GM19467 (cell line): ENCODE measurements around the gene MCU.
"Not testable (repeated sequence)": the region's sequence is repeated elsewhere in the genome, so short reads cannot be mapped to it uniquely, and the experiment has no call there.

Experiments used
- ATAC-seq: cut with Tn5 transposase; IDR thresholded peaks from one replicate; pipeline ENCODE4 v1.9.1; 2021; ENCODE audit warnings: mild to moderate bottlenecking, moderate library complexity; ENCODE audit not compliant: unreplicated experiment

MCU gene

GRCh38 chr10:72691863-72692743 lies at the start of gene MCU:
Gene MCU, plus strand, starts transcription at chr10:72692143. Its CDS starts 9 bp downstream, at chr10:72692152.
- peak; percentile 78 for ATAC-seq

GRCh38 chr10:72642318-72642717 lies 49.6 kb upstream of the MCU start:
- ATAC-seq: no peak

GRCh38 chr10:72645263-72645858 lies 46.6 kb upstream of the MCU start:
- ATAC-seq: no peak

DNA sequence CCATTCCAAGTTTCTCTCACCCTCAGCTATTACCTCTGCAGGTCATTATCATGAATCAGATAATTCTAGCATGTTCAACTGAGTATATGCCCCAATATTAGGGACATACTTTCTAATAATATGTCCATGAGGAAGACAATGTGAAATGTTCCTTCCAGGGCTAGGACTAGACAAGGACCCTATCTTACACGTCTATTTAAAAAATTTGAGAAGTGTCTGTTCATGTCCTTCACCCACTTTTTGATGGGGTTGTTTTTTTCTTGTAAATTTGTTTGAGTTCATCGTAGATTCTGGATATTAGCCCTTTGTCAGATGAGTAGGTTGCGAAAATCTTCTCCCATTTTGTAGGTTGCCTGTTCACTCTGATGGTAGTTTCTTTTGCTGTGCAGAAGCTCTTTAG lies 45.0 kb upstream of the MCU start:
- ATAC-seq: not testable (repeated sequence)

DNA sequence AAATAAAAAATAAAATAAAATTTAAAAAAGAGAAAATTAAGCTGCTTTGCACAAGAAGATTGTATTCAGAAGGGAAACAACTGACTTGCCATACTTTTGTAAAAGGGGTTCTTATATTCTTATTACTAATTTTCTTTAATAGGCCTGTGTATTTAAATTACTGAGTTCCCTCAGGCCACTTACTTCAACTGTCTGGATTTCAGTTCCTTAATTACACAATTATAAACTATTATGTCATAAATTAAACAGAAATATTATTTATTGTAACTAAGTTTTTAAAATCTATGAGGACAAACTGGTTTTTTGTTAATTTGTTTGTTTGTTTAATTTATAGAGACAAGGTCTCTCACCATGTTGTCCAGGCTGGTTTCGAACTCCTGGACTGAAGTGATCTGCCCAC lies 43.6 kb upstream of the MCU start:
- no peak for ATAC-seq

DNA sequence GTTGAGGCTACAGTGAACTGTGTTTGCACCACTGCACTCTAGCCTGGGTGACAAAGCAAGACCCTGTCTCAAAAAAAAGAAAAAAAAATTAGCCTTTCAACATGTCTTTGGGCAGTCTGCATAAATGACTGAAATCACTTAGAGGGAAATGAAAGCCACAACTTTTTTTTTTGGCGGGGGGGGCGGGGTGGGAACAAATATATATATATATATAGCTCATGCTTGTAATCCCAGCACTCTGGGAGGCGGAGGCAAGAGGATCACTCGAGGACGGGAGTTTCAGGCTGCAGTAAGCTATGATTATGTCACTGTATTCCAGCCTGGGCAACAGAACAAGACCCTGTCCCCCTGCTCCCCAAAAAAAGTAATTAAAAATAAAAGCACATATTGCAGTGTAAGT lies 42.7 kb upstream of the MCU start:
- no peak for ATAC-seq

GRCh38 chr10:72653383-72654096 lies 38.4 kb upstream of the MCU start:
- no peak for ATAC-seq

DNA sequence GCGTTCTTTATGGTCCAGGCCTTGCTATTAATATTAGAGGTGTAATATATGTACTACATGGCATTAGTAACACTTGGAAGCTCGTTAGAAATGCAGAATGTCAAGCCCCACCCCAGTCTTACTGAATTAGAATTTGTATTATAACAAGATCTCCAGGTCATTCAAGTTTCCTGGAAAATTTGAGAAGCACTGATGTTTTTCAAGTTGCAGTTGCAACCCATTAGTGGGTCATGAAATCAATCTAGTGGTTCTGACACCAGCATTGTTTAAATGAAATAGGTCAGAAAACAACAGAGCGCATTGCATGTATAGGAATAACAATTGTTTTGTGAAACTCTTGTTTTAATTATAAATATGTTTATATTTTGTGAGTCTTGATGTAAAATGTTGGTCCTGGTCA lies 37.2 kb upstream of the MCU start:
- ATAC-seq: no peak

DNA sequence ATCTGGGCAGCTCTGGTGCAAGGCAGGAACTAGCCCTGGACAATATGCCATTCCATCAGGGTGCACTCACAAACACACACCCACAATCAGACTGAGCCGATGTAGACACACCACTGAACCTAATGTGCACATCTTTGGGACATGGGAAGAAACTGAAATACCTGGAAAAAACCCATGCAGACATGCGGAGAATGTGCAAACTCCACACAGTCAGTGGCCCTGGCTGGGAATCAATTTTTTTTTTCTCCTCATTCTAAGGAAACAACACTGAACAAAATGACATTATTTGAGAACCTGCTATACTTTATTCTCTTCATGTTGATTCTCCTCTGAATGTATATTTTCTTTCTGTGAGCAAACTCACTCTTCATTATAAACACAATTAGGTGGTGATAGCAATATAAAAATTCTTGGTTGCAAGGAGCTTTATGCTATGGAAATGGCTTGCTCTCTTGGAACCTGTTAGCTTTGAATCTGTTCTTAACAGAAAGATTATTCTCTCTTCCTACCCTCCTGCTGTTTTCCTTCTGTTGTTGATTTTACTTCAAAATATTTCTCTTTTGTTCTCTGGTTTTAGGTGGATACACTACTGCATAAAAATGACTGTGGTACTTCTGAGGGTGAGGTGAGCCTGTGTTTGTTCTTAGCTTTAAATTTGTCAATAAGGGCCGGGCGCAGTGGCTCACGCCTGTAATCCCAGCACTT lies 33.1 kb upstream of the MCU start:
- ATAC-seq: no peak

DNA sequence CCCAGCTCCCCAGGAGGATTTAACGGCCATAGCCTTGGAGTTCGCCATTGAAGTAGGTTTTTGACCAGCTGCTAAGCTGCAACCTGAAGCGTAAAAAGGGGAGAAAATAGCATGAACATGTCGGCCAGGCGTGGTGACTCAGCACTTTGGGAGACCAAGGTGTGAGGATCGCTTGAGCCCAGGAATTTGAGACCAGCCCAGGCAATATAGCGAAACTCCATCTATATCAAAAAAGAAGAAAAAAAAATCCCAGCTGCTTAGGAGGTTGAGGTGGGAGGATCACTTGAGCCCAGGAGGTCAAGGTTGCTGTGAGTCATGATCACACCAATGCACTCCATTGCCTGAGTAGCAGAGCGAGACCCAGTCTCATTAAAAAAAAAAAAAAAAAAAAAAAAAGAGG lies 32.2 kb upstream of the MCU start:
- ATAC-seq: no peak

DNA sequence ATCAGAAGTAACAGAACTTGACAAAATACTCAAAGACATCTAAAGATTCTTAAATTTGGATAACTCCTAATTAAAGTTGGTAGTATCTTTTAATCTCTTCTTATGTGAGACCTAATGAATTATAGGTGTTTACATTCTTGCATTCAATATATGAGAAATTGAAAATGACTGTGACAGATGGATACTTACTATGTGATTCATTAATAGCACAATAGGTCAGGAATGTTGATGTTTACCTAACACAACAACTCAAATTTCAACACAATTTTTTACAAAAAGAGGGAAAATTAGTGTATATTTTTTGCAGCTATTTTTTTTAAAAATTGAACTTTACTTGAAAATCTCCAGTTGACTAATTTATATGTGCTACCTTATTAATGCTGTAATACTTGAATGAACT lies 31.7 kb upstream of the MCU start:
- ATAC-seq: no peak

DNA sequence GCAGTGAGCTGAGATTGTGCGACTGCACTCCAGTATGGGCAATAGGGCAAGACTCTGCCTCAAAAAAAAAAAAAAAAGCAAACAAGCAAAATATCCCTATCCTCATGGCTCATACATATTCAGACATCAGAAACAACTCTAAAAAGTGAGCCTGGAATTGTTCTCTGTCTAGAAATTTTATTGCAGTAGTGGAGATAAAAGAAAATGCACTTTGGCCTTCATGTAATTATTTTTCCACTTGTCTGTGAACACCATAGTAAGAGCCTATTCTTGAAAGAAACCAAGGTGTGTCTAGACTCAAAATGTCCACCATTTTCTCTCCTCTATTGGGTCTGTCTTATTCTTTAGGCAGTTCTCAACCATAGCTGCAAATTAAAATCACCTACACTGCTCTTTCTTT lies 30.5 kb upstream of the MCU start:
- ATAC-seq: no peak

DNA sequence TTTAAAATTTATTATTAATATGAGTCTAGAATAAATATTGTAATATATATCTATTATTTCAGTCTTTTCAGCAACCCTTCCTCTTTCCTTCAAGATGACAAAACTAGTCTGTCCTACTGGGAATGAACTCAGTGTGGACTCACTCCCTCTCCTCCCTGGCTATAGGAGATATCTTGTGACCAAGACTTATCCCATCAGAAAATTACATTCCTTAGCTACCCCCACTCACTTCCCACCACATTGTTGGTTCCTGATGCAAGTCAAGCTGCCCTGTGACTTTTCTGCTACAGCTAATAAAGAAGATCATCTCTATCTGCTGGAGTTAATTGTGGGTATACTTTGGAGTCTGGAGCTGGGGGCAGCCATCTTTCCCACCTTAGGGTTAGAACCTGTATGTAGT lies 28.0 kb upstream of the MCU start:
- no peak for ATAC-seq

DNA sequence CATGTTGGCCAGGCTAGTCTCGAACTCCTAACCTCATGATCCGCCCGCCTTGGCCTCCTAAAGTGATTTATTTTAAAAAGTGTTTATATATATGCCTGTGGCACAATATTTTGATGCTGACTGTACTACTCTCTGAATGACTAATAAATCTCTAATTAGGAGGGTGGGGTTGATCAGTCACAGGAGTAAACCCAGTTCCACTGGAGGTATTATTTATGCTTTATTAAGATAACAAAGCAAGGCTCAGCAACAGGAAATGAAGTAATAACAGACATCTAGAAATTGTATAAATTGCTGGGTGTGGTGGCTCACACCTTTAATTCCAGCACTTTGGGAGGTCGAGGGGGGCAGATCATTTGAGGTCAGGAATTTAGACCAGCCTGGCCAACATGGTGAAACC lies 26.0 kb upstream of the MCU start:
- ATAC-seq: no peak

DNA sequence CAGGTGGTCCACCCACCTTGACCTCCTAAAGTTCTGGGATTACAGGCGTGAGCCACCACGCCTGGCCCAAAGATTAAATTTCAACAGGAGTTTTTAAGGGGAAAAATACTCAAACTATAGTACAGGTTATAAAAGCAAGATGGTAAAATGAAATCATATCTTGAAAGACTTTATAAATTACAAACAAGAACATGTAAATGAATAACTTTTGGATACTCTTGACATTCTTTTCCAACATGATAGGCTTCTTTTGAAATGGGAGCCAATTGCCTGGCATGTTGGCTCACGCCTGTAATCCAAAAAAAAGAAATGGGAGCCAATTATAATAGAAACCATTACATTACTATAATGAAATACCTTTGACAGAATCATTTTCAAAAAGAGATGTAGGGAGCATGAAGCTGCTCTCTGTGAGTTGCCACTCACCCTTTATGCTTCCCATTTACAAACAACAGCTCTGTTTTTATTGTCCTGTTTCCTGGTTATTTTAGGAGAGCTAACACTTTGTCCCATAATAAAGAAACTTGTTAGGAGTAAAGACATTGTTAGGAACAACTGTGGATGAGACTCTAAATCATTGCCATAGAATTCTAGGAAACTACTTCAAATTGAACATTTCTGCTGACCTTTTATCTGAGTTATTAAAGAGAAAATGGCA lies 24.6 kb upstream of the MCU start:
- ATAC-seq: no peak

DNA sequence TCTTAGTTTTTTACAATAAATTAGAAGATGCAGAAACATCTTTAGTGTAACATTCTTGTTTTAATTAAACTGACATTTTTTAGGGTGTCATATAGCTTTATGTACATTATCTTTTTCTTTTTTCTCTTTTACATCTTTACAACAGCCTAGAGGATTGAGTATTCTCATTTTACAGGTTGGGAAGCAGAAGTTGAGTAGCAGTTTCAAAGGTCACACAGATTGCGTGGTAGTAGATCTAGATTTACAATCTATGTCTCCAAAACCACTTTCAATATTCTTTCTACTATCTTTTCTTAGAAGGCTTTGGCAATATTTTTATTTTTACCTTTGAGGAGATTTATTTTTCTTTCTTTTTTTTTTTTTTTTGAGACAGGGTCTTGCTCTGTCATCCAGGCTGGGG lies 18.7 kb upstream of the MCU start:
- ATAC-seq: no peak

GRCh38 chr10:72674174-72674573 lies 17.8 kb upstream of the MCU start:
- ATAC-seq: not testable (repeated sequence)

DNA sequence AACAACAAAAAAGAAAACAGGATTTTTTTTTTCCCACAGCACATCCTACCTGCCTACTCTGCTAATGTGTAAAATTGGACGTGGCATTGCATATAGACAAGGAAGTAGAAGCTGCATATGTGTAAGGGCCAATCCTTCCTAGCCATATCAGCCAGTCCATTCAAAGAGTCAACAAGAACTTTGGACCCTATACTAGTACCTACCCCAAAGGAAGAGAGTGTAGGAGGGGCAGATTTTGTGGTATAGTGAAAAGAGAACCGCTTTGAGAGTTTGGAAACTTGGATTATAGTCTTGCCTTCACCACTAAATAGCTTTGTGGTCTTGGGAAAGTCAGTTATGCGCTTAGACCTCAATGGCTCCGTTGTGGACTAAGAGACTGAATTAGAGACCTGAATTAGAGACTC lies 12.1 kb upstream of the MCU start:
- ATAC-seq: no peak

- no peak for ATAC-seq
Observed at GRCh38 chr10:72682638-72683037, 9.3 kb upstream of the MCU start.

DNA sequence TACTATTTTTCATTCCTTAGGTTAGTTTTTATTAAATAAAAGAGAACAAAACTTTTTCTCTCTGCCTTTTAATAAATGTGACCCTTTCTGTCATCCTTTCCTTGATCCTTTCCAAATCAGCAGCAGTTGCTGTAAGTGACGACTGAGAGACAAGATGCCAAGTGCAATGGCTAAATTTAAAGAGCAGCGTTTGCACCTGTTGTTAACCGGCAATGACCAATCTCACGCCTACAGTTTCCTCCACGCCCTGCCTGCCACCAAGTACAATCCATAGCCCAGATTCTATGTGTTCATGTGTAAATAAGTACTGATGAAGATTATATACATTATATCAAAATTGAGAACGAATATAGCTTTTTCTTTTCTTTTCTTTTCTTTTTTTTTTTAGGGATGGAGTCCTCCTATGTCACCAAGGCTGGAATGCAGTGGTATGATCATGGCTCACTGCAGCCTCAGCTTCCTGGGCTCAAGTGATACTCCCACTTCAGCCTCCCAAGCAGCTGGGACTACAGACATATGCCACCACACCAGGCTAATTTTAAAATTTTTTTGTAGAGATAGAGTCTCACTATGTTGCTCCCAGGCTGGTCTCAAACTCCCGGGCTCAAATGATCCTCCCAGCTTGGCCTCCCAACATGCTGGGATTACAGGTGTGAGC lies 6.5 kb upstream of the MCU start:
- ATAC-seq: no peak
